NCI-H1048 (cell line): Measurements from ENCODE around the gene ACADM.
"Not testable (repeated sequence)": the region's sequence is repeated elsewhere in the genome, so short reads cannot be mapped to it uniquely, and the experiment has no call there.

Experiments
- DNase-seq: peaks from one replicate; lab custom pipeline; 2025; lab: John Stamatoyannopoulos, UW

Gene ACADM

DNA sequence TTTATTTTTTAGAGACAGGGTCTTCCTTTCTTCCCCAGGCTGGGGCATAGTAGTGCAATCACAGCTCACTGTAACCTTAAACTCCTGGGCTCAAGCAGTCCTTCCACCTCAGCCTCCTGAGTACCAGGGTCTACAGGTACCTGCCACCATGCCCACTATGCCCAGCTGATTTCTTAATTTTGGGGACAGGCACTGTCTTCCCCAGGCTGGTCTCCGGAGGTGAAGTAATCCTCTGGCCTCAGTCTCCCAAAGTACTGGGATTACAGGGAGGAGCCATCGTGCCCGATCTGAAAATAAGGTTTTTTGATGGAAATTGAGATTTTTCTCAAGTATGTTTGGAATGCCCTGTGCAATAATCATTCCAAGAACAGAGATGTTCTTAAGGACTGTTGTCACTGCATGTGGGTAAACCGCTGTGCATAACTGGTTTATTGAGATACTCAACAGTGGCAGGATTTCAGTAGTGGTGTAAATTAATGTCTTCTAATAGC is 71.2 kb downstream of the ACADM start:
- no peak for DNase-seq

DNA sequence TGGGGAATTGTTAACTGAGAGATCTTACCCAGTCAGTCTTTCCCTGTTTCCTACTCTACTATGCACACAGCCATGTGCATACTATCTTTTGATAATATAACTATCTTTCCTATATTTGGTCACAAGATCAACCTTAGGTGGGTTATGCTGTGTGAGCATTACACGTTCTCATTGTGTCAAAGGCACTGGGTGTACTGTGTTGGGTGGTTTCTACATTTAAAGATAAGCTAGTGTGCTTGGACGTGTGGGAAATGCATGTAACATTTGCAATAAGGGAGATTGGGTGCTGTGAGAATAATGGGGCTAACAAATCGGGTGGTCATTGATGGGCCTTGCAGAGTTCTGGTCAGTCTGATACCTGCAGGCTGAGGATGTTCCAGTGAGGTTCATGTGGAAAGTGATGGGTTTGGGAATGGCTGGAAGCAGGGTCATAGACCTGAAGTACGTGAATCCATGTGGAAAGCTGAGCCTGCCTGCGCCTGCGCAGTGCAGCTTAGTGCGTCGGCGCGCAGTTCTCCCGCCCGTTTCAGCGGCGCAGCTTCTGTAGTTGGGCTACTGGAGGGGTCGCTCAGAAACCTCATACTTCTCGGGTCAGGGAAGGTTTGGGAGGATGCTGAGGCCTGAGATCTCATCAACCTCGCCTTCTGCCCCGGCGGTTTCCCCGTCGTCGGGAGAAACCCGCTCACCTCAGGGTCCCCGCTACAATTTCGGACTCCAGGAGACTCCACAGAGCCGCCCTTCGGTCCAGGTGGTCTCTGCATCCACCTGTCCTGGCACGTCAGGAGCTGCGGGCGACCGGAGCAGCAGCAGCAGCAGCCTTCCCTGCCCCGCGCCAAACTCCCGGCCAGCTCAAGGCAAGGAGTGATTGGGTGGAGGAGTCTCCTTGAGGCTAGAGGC is 72.1 kb downstream of the ACADM start, which contains the start of gene MSH4:
TSS of gene MSH4 (plus strand) at position 507 of the 897 bp plus-strand sequence. CDS start at position 611, 104 bp downstream.
- no peak for DNase-seq

DNA sequence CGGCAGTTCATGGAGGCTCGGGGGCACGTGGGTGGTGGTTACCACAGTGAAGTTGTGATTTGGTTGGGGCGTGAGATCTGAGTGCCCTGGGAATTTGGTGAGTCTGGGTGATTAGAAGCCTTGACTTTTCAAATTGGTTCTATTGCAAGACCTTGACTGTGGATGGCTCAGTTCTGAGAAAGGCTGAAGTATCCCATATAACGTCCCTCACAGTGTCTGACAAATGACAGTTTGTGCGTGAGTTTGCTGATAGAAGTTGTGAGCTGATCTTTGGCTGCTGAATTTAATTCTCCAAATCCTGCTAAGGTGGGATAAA is 72.7 kb downstream of the ACADM start:
- no peak for DNase-seq

DNA sequence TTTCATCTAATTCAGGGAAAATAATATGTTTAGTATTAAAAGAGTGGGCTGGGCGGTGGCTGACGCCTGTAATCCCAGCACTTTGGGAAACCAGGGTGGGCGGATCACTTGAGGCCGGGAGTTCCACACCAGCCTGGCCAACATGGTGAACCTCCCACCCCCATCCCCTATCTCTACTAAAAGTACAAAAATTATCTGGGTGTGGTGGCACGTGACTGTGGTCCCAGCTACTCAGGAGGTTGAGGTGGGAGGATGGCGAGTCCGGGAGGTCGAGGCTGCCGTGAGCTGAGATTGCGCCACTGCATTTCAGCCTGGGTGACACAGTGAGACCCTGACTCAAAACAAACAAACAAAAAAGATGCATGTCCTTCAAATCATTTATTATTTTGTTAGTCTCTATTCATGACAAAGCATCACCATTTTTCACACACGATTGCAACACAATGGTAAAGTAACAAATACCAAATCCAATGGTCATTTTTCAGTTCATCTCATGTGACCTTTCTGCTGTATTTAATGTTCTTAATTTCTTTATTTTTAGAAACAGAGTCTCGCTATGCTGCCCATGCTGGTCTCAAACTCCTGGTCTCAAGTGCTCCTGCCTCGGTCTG is 73.2 kb downstream of the ACADM start:
- DNase-seq: no peak

DNA sequence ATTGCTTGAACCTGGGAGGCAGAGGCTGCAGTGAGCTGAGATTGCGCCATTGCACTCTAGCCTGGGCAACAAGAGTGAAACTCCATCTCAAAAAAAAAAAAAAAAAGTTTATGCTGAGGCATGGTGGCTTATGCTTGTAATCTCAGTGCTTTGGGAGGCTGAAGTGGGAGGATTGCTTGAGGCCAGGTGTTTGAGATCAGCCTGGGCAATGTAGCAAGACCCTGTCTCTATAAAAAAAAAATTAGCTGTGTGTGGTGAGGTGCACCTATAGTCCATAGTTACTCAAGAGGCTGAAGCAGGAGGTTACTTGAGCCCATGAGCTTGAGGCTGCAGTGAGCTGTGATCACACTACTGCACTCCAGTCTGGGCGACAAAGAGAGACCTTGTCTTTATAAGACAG is 77.0 kb downstream of the ACADM start:
- DNase-seq: not testable (repeated sequence)

DNA sequence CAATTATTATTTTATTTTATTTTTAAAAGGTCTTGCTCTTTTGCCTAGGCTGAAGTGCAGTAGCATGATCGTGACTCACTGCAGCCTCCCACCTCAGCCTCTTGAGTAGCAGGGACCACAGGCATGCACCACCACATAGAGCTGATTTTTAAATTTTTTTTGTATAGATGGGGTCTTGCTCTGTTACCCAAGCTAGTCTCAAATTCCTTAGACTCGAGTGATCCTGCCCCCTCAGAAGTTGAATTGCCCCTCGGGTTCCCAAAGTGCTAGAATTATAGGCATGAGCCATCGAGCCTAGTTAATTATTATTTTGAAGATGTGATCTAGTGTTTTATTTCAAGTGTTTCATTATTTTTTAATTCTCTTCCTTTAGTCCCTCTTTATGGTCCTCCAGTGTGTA is 84.4 kb downstream of the ACADM start:
- no peak for DNase-seq

DNA sequence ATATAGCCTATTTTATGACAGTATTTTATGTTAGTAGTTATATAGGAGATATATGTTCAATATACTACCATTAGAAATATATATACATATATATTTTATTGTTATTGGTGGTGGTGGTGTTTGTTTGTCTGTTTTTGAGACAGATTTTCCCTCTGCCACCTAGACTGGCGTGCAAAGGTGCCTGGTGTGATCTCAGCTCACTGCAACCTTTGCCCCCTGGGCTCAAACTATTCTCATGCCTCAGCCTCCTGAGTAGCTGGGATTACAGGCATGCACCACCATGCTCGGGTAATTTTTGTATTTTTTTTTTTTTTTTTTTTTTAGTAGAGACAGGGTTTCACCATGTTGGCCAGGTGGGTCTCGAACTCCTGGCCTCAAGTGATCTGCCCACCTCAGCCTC is 85.6 kb downstream of the ACADM start:
- DNase-seq: not testable (repeated sequence)

DNA sequence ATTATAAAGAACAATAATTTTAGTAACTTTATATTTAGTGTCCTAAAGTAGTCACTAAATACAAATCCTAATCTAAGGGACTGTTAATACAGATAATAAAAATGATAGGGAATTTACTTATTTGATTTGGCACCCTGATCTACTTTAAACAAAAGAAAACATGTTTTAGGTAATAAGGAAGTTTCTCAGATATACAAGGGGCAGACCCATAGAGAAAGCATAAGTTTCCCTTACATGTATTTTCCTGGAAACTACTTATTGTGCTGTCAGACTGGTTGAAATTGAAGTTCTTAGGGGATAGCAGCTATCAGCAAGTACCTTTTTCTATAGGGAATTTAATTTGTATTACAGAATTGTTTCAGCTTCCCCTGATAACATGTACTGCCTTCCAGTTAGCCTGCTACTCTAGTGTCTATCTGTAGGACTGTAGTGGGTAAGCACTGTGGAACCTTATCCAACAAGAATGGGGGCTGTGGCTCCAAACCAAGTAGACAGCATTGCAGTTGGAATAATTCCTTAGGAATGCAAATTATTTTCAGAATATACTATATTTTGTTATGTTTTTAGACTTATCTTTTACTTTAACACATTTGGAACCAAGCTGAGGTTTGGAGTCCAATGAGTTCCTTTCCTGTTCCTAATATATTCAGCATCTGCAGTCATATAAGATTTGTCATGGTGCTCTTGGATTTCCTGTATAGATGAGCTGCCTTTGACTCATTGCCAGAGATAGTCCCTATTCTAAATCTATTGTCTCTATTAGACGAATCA is 86.9 kb downstream of the ACADM start:
- no peak for DNase-seq

DNA sequence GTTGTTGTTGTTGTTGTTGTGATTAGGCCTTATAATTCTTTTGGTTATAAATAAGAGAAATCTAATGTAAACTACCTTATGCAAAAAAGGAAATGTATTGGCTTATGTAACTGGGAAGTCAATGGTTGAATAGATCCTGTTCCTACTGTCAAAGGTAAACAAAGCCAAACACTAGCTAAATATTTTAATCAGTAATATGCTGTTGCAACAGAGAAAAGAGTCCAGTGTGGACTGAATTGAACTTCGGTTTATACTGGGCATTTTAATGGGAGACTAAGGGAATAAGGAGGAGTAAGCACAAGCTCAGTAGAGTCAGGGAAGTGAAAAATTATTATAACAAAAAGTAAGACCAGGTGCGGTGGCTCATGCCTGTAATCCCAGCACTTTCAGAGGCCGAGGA is 87.6 kb downstream of the ACADM start:
- no peak for DNase-seq
